Measurements from ENCODE around the gene PRPH.

DNA sequence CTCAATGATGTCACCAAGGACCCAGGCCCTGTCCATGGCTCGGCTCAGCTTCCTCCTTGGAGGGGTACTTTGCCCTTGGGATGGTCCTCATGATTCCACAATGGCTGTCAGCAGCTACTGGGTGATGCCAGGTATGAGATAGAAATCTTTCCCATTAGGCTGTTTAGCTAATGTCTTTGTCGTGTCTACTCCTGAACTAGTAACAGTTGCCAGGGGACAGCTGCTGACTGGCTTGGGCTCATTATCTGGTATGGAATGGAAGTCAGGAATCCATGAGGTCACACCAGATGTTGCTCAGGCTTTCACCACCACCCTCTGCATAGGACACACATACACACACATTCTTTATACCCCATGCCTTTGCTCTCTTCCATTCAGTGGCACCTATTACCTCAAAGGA, 9.2 kb downstream of the PRPH start:
- TF ChIP-seq YY1 (IDR thresholded peaks at IDR 0.05; ENCODE audit: insufficient read depth, insufficient read length) (no peak), ZNF274 (IDR thresholded peaks at IDR 0.05; ENCODE audit: low read depth, low read length) (no peak)

All from NT2/D1 (cell line).